ENCODE data around the gene NIPA2.

Gene NIPA2

DNA sequence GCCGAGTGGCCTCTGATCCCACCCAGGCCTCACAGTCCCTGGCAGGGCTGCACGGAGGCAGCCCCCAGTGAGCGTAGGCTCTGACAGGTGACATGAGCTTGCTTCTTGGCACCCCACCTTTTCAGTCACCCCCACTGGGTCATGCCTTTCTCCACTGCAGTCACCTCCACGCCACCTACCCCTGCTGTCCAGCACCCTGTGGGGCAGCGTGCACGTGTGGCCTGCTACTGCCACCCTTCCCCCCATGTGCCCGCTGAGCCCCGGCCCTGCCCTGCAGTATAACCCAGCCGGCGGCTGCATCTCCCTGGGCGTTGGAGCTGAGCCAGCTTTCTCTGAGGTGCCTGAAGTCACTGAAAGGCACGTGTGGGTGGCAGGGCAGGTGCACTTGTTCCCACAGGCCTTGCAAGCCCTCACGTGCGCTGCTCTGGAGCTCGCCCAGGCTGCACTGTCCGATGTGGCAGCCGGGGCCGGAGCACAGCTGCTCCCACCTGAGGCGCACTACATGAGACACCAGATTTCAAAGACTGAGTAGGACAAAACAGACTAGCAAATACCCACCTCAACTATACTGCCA is 65.6 kb downstream of the NIPA2 start:
- no peak for DNase-seq

DNA sequence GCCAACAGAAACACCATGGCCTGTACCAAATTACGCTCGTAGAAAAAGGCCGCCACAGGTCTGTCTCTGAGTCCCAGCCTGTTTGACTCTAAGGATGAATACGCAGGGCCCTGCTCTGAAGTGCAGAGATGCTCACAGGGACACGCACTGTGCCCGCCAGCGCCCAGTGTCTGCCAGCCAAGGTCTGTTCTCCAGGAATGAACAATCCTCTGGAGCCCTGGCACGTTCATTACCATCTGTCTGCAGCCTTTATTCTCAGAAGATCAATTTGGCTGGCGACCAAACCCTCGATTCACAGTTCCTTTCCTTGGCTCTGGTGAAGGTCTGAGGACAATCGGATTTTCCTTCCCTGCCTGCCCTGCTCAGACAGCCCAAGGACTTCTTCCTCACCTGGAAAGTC is 66.3 kb downstream of the NIPA2 start:
- DNase-seq, result no peak

DNA sequence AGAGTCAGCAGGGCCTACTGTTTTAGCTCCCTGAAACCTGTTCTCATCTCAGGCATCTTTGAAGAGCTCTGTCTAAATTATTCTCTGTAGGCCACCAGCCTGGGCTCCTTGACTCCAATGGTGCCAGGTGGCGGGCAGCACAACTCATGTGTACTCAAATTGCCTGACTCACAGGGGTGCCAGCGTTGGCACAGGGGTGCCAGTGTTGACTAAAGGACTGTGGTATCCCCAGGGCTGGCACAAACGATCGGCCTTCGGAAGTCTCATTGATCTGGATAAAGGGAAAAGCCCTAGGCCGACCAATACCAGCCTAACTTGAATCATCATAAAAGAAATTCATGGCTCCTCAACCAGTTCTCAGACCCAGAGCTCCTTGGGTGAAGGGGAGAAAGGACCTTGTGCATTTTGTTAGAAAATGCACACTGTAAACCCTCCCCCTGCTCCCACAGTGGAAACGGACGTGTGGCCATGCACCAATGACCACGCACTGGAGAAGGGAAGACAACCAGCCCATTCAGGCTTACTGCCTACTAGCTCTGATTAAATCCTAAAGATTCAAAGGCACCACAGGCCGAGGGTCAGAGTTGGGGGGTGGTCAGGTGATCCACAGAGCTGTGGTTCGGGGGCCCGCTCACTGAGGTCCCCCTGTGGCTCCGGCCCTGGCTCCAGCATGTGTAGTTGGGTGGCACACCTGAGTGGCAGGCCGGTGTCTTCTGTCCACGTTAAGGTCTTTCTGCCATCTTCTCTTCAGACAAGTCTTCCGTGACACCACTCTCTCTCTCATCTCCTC is 68.9 kb downstream of the NIPA2 start:
- DNase-seq, result no peak

DNA sequence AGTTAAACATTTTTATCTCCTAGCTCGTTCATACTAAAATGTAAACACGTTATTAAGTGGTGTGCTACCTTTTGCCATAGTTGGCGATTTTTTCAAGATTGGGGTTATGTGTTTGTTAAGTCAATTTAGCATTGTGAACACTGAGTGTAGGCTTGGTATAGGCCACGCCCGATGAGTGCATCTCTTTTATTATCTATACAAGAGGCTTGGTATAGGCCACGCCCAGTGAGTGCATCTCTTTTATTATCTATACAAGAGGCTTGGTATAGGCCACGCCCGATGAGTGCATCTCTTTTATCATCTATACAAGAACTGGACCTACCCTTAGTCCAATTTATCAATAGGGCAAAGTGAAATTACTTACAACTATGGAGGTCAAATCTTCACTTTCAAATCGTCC is 70.4 kb downstream of the NIPA2 start:
- DNase-seq, result no peak

DNA sequence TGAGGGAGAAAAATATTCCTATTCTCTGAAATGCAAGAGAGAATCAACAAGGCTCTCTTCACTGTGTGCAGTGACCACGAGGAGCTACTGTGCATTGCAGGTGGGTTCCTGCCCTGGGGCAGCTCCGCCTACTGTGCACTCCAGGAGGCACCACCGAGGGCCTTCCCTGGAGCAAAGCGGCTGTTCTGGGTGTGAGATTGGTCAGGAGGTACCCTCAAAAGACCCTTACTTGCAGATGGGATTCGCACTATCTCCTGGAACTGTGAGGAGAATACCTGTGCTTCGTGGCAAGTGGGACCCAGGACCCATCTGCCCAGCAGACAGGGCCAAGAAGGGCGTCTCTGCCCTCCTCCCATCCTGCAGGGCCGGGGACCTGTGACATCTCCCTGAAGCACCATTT is 72.8 kb downstream of the NIPA2 start:
- no peak for DNase-seq

DNA sequence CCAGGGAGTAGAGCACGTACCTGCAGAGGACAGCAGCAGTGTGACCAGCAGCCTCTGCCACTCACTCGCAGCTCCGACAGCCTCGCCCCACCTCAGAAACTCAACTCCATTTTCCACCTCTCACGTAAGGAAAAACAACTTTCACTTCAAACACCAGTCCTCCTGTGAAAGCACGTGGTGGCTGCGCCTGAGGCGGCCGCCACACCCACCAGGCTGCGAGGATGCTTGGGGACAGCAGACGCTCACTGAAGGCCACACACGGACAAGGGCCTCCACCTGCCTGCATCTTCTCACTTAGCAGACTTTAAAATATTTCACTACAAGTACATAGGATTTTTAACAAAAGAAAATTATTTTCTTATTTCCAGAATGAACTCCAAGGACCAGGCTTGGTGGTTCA is 73.8 kb downstream of the NIPA2 start:
- no peak for DNase-seq

DNA sequence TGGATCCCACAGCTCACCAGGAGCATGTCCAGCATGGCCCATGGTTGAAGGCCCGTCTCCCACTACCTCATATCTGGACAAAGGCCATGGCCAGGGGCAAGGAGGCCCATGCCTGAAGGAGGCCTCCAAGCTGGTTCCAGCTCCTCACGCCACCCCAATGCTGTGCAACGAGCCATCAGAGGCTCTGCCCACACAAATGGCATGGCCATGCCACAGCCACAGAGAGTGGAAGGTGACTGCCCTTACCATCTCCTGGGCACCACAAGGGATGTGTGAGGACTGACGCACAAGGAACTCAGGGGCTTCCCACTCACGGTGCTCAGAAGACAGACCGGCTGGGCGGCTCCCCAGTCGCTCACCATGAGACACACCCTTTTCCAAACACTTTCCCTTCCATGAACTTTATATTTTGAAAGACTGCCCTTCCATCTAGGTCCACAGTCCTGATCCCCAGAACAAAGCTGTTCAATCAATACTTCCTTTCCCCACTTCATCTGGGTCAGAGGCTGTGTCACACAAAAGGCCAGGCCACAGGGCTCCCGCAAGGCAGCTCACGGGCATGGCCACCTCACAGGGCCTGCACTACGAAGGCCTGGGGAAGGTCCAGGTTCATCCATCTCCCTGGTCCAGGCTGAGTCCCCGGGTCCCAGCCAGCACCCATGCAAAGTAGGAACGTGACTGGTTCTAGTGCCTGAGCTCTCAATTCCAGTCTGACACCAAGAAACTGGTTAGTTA is 75.3 kb downstream of the NIPA2 start:
- no peak for DNase-seq

DNA sequence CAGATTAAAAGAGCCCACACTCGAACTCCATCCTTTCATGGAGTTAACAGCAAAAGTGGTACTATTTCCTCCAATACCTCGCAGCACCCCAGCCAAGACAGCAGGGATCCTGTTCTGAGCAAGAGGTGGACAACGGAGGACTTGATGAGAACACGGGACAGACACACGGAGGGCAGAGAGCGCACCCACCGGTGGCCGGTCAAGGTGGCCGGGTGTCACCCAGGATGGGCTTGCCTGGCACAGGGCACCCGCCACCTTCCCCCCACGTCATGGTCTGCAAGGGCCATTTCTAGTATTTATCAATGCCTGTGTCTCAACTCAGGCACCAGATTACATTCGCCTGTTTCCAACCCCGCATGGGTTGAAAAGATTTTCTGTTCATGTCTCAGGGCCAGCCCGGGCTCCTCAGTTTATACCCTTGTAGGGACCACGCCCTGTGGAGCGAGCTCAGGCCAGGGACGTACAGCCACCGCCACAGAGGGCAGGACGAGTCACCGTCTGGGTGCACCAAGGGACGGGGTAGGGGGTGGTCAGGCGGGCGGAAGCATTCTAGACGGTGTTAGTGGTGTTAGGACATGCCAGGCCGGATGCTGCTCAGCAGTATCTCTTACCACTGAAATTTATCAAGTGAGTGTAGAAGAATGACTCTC is 77.5 kb downstream of the NIPA2 start:
- DNase-seq, result no peak

DNA sequence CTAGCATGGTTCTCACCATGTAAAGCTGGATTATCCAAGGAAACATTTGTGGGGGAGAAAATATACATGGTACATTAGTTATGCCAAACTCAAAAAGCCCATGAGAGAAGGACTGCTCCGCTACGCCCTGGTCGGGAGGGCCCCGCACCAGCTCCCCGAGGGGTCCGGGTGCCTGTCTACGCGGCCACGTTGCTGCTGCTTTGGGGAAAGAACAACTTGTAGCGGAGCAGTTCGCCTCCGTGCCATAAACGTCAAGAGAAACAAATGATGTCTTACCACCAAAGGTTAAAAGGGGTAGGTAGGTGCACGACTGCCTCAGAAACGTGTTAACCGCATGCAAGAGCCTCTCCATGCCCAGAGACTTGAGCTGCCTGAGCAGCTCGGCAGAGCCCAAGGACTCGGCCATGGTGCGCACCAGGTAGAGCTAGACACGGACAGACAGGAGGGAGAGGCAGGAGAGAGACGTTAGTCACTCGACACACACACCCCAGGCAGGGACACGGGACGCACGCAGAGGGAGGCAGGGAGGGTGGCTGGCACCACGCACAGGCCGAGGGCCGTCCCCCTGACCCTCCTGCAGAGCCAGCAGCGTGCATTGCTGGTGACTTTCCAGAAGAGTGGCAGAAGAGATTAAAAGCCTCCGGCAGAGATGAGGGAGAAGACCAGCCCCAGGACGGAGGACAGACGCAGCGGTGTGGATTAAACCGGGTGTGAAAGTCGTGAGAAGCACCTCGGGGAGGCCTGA is 78.3 kb downstream of the NIPA2 start:
- DNase-seq, result no peak

DNA sequence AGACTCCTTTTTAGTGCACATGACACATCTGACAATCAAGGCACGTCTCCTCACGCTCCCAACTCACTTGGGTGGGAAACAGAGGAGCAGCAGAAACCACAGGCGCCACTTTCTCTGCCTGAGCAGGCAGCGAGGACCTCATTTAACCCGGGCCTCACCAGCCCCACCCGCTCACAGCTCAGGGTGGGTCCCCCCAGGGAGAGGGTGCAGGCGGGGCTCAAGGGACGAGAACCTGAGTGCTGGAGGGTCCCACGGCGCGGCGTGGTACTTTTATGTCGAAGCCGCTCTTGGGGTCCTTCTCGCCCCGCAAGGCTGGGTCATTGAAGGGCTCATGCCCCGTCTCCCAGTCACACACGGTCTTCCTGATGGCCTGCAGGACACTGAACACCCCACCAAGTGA is 79.1 kb downstream of the NIPA2 start:
- DNase-seq, result no peak

All from 8988T (cell line).